Endothelial cell of umbilical vein (primary cell): ENCODE data around the gene TPCN1.

Source experiments
- MYC ChIP-seq: IDR thresholded peaks from one replicate; pipeline ENCODE4 v1.6.1; 2011; ENCODE audit warnings: mild to moderate bottlenecking, low read depth, low read length
- POLR2A ChIP-seq: IDR thresholded peaks from 2 replicates; pipeline ENCODE4 v1.6.1; 2012; ENCODE audit warnings: low read depth, mild to moderate bottlenecking, control low read depth, low read length
- TF ChIP-seq, protein P1 (sequence below), 2 donors: IDR thresholded peaks; 1 replicate in 1 of 2; 2 replicates in 1 of 2; pipeline ENCODE4 v1.5.1; 2011; ENCODE audit warnings: low read length in 2 of 2, mild to moderate bottlenecking in 2 of 2, moderate library complexity in 2 of 2, control low read depth in 1 of 2, inconsistent platforms in 1 of 2, low read depth in 1 of 2; ENCODE audit not compliant: insufficient read depth in 1 of 2; ENCODE audit errors: extremely low read depth in 1 of 2

DNA sequence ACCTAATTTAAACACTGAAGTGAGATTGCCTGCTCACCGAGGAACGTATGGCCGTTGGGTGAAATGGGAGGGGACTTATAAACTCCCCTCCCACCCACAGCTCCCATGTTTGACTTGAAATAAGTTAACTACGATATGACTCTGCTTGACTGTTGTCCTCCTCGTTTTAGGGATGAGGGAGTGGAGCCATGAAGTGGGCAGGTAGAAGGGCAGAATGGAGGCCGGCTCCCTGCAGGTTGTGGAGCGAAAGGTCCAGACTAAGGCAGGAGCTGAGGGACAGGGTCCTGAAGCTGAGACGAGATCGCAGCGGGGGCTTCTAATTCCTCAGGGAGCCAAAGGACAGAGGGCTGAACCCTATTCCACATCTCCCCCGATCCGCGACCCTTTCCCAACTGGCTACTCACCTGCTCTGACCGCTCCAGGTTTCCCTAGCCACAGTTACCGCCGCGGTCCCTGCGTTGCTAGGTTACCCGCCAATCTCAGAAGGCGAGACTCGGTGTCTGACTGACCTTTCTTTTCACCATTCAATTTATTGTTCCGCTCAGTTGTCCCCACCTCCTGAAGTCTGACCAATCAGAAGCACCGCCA lies 577 bp upstream of the TPCN1 start:
- TF ChIP-seq MYC, result no peak
- no peak for TF ChIP-seq POLR2A
- TF ChIP-seq, protein P1, sequence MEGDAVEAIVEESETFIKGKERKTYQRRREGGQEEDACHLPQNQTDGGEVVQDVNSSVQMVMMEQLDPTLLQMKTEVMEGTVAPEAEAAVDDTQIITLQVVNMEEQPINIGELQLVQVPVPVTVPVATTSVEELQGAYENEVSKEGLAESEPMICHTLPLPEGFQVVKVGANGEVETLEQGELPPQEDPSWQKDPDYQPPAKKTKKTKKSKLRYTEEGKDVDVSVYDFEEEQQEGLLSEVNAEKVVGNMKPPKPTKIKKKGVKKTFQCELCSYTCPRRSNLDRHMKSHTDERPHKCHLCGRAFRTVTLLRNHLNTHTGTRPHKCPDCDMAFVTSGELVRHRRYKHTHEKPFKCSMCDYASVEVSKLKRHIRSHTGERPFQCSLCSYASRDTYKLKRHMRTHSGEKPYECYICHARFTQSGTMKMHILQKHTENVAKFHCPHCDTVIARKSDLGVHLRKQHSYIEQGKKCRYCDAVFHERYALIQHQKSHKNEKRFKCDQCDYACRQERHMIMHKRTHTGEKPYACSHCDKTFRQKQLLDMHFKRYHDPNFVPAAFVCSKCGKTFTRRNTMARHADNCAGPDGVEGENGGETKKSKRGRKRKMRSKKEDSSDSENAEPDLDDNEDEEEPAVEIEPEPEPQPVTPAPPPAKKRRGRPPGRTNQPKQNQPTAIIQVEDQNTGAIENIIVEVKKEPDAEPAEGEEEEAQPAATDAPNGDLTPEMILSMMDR (IDR thresholded peaks at IDR 0.05; ENCODE audit: extremely low read depth in 1 of 2, insufficient read depth in 1 of 2, low read depth in 1 of 2, low read length in 2 of 2), result no peak
